ENCODE results near the gene PRIM1. TPM values are rescaled to one million over a fixed set of nuclear protein-coding genes. Genes with fewer than 3 reads are reported as not detected.

Gene PRIM1
- total and polyA plus RNA-seq, 2 of the 13 experiments (the other 11 are each of a cell fraction or from before 2014, with no cell fraction given) = 30.0 to 47.3 TPM

DNA sequence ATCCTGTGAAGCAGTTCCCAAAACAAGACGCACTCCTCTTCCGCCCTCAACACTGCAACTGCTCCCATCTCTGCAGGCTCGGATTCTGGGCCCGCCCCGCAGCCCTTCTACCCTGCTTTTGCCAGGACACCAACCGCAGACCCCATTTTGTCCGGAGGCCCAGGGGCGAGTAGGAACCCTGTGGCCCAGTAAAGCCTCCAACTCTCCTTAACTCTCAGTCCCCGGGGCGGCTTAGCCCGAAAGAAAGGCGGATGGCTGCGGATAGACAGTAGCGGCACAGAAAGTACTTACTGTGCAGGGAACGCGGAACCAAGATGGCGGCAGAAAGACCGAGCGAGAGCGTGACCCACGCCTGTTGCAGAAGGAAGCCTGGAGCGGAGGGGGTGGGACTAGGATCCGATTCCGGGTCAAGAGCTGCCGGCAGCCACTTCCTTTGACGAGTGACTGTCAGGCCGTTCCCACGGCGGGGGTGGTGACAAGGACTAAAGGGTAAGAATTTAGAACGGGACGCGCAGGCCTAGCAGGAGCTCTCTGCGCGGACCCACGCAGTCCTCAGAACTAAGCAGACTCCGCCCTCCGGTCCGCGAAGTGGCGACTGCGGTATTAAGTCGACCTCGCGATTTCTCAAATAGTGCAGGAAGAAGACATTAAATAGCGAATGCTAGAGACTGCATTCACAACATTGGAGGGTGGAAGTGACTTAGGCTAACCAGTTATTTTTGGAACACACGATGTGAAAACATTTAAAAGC lies 27.0 kb downstream of the PRIM1 start, which contains the start of gene NACA (continued):
- TF ChIP-seq ZNF800 (CRISPR knock-in tag; IDR thresholded peaks at IDR 0.05) (peak; percentile 67; the same call in 1 of the 2 replicates), ZNF263 (CRISPR knock-in tag; IDR thresholded peaks at IDR 0.05) (0 out of 2 replicates have a peak, but pooled peaks have one; percentile 23), TFE3 (CRISPR knock-in tag; IDR thresholded peaks at IDR 0.05) (peak; percentile 77; the same call in 1 of the 2 replicates), ZKSCAN8 (CRISPR knock-in tag; IDR thresholded peaks at IDR 0.05; ENCODE audit: borderline replicate concordance) (0 out of 2 replicates have a peak, but pooled peaks have one; percentile 13), HBP1 (CRISPR knock-in tag; IDR thresholded peaks at IDR 0.05; ENCODE audit: low read depth) (0 out of 2 replicates have a peak, but pooled peaks have one; percentile 64), ZNF549 (CRISPR knock-in tag; IDR thresholded peaks at IDR 0.05) (no peak), GFI1 (CRISPR knock-in tag; IDR thresholded peaks at IDR 0.05; ENCODE audit: borderline replicate concordance) (peak; percentile 39; the same call in 1 of the 2 replicates), ZNF724P (CRISPR knock-in tag; IDR thresholded peaks at IDR 0.05; ENCODE audit: borderline replicate concordance) (no peak), RBFOX2 (IDR thresholded peaks at IDR 0.05; ENCODE audit: low read depth, low read length) (peak; percentile 78), FOXO1 (CRISPR knock-in tag; IDR thresholded peaks at IDR 0.05) (peak; percentile 16), ATF7 (IDR thresholded peaks at IDR 0.05) (no peak), ATF7 (CRISPR knock-in tag; IDR thresholded peaks at IDR 0.05) (peak; percentile 45; the same call in 1 of the 2 replicates), ETV5 (CRISPR knock-in tag; IDR thresholded peaks at IDR 0.05; ENCODE audit: borderline replicate concordance) (peak; percentile 66; the same call in 1 of the 2 replicates), DMTF1 (CRISPR knock-in tag; IDR thresholded peaks at IDR 0.05) (no peak), HNRNPL (IDR thresholded peaks at IDR 0.05; ENCODE audit: low read depth, low read length) (0 out of 2 replicates have a peak, but pooled peaks have one; percentile 44), ZNF232 (CRISPR knock-in tag; IDR thresholded peaks at IDR 0.05; ENCODE audit: borderline replicate concordance) (peak; percentile 57; the same call in 1 of the 2 replicates), ZFP82 (CRISPR knock-in tag; IDR thresholded peaks at IDR 0.05; ENCODE audit: borderline replicate concordance) (peak; percentile 81; the same call in 1 of the 2 replicates), SMYD3 (CRISPR knock-in tag; IDR thresholded peaks at IDR 0.05) (peak; percentile 92), GATA4 (IDR thresholded peaks at IDR 0.05; ENCODE audit: borderline replicate concordance, low read depth) (0 out of 2 replicates have a peak, but pooled peaks have one; percentile 43)
- TF ChIP-seq, protein P1, sequence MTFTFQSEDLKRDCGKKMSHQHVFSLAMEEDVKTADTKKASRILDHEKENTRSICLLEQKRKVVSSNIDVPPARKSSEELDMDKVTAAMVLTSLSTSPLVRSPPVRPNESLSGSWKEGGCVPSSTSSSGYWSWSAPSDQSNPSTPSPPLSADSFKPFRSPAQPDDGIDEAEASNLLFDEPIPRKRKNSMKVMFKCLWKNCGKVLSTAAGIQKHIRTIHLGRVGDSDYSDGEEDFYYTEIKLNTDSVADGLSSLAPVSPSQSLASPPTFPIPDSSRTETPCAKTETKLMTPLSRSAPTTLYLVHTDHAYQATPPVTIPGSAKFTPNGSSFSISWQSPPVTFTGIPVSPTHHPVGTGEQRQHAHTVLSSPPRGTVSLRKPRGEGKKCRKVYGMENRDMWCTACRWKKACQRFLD (CRISPR knock-in tag; IDR thresholded peaks at IDR 0.05; ENCODE audit: borderline replicate concordance) = peak; percentile 94; the same call in 1 of the 2 replicates
